Upper lobe of left lung (tissue), 4 donors: Measurements from ENCODE around the gene PTCH1.

Experiments used
- CTCF ChIP-seq, 6 experiments: fragments of 450-650 bp in 4 of 6; fragments of 200-600 bp in 2 of 6; sonication (generic) in 2 of 6; IDR thresholded peaks; one replicate each; pipeline ENCODE4 v1.5.1; 2016 to 2019; ENCODE audit warnings: antibody characterized with exemption in 6 of 6
- POLR2A ChIP-seq, 4 donors: fragments of 450-650 bp; IDR thresholded peaks; one replicate each; pipeline ENCODE4 v1.5.1; 2016 to 2017; ENCODE audit warnings: antibody characterized with exemption in 4 of 4, mild to moderate bottlenecking in 2 of 4

GRCh38 chr9:95481000-95481399, 35.8 kb downstream of the PTCH1 start:
- TF ChIP-seq CTCF (IDR thresholded peaks at IDR 0.05) = no peak
- no peak for TF ChIP-seq POLR2A (IDR thresholded peaks at IDR 0.05)
